ENCODE results near the gene AGER. TPM values are rescaled to one million over a fixed set of nuclear protein-coding genes. Genes with fewer than 3 reads are reported as not detected.
"Not testable (repeated sequence)": the region's sequence is repeated elsewhere in the genome, so short reads cannot be mapped to it uniquely, and the experiment has no call there.

Gene AGER
- total RNA-seq, 2 donors from 2014 or later = 4.4 TPM

- intact Hi-C loops (cut with DNase I, micrococcal nuclease) = no loop called here
- DNase-seq (no peak), ATAC-seq (no peak)
Measured at GRCh38 chr6:32158052-32158451, 26.0 kb downstream of the AGER start.

- DNase-seq = no peak
- no peak for ATAC-seq
- intact Hi-C loops (cut with DNase I, micrococcal nuclease) = no loop called here
Measured at GRCh38 chr6:32156891-32157290, 27.2 kb downstream of the AGER start.

- ATAC-seq (peak; percentile 86), DNase-seq (peak; percentile 80 to 86)
- intact Hi-C loops (cut with DNase I, micrococcal nuclease) = no loop called here
Measured at GRCh38 chr6:32154514-32155161, 29.4 kb downstream of the AGER start.

GRCh38 chr6:32153564-32154513 lies 30.2 kb downstream of the AGER start, which contains the start of gene PPT2:
Gene PPT2 (plus strand): TSS chr6:32154141. CDS start chr6:32154595, 454 bp downstream.
- peak; percentile 74 for ATAC-seq
- DNase-seq = peak; percentile 88 to 90
- intact Hi-C loops (cut with DNase I, micrococcal nuclease) = no loop called here

GRCh38 chr6:32152769-32153563 lies 31.1 kb downstream of the AGER start:
- intact Hi-C loops (cut with DNase I, micrococcal nuclease) = no loop called here
- ATAC-seq = no peak
- DNase-seq = peak; percentile 38 to 41

- intact Hi-C loops (cut with DNase I, micrococcal nuclease) = no loop called here
- no peak for DNase-seq
Measured at GRCh38 chr6:32151863-32152768, 31.9 kb downstream of the AGER start, which contains the start of gene PRRT1. Gene PRRT1 (minus strand): TSS chr6:32151939. CDS start chr6:32151827, 112 bp downstream.

GRCh38 chr6:32151181-32151862 lies 32.7 kb downstream of the AGER start:
- intact Hi-C loops (cut with DNase I, micrococcal nuclease) = no loop called here
- DNase-seq = no peak
- no peak for ATAC-seq

More at GRCh38 chr6:32151863-32152768, 31.9 kb downstream of the AGER start, which contains the start of gene PRRT1:
- ATAC-seq = no peak

GRCh38 chr6:32149932-32150870 lies 33.9 kb downstream of the AGER start:
- DNase-seq = no peak
- intact Hi-C loops (cut with DNase I, micrococcal nuclease) = no loop called here

GRCh38 chr6:32149092-32149755 lies 34.8 kb downstream of the AGER start:
- intact Hi-C loops (cut with DNase I, micrococcal nuclease) = no loop called here
- no peak for ATAC-seq

More at GRCh38 chr6:32149932-32150870, 33.9 kb downstream of the AGER start:
- no peak for ATAC-seq

GRCh38 chr6:32148289-32149091 lies 35.6 kb downstream of the AGER start:
- intact Hi-C loops (cut with DNase I, micrococcal nuclease) = no loop called here
- ATAC-seq = peak; percentile 75
- DNase-seq = peak; percentile 71 to 72

More at GRCh38 chr6:32149092-32149755, 34.8 kb downstream of the AGER start:
- DNase-seq = no peak

- intact Hi-C loops (cut with DNase I, micrococcal nuclease) = no loop called here
- ATAC-seq (no peak), DNase-seq (no peak)
Measured at GRCh38 chr6:32147401-32148132, 36.5 kb downstream of the AGER start.

- ATAC-seq = no peak
- no peak for DNase-seq
- intact Hi-C loops (cut with DNase I, micrococcal nuclease) = no loop called here
Measured at GRCh38 chr6:32146687-32147086, 37.4 kb downstream of the AGER start.

GRCh38 chr6:32146287-32146686 lies 37.8 kb downstream of the AGER start:
- no peak for DNase-seq
- no peak for ATAC-seq
- intact Hi-C loops (cut with DNase I, micrococcal nuclease) = no loop called here

- peak; percentile 50 to 57 for DNase-seq
- peak; percentile 86 for ATAC-seq
- intact Hi-C loops (cut with DNase I, micrococcal nuclease) = not testable (repeated sequence)
Measured at GRCh38 chr6:32144238-32144637, 39.8 kb downstream of the AGER start.
